ENCODE results near the gene PLD5. TPM values are rescaled to one million over a fixed set of nuclear protein-coding genes. Genes with fewer than 3 reads are reported as not detected.
"Not testable (repeated sequence)": the region's sequence is repeated elsewhere in the genome, so short reads cannot be mapped to it uniquely, and the experiment has no call there.

Gene PLD5
- total RNA-seq, 5 donors from 2014 or later (not counting 1 experiment from before 2014, with no cell fraction given): not detected

- POLR2A ChIA-PET; CTCF ChIA-PET; DNase-seq; H3K4me1 ChIP-seq (ENCODE audit: control insufficient read depth in 1 of 2, extremely low read depth in 1 of 2, insufficient read depth in 2 of 2, low read length in 2 of 2); H3K4me1 Mint-ChIP-seq; H3K27ac ChIP-seq (ENCODE audit: low read length); H3K27me3 ChIP-seq (replicated peaks in 1 of 2; ENCODE audit: control insufficient read depth in 2 of 2, extremely low read depth in 1 of 2, insufficient read depth in 2 of 2, low read length in 1 of 2); H3K4me3 ChIP-seq (ENCODE audit: control insufficient read depth in 1 of 2, extremely low read depth in 1 of 2, low read length in 1 of 2); H3K27ac Mint-ChIP-seq; H3K36me3 Mint-ChIP-seq; ATAC-seq (replicated peaks in 1 of 4); H3K9me3 Mint-ChIP-seq; H3K4me3 Mint-ChIP-seq; H3K36me3 ChIP-seq (ENCODE audit: control insufficient read depth in 2 of 2, extremely low read depth in 1 of 2, insufficient read depth in 1 of 2, low read length in 1 of 2); H3K9me3 ChIP-seq; H3K27me3 Mint-ChIP-seq: not testable (repeated sequence)
- 60% methylated on average over 1 of the region's 1 CpG for WGBS (ENCODE audit: insufficient coverage)
Observed at GRCh38 chr1:242293781-242294180, 230.7 kb downstream of the PLD5 start.

GRCh38 chr1:242288067-242288466 lies 236.4 kb downstream of the PLD5 start:
- H3K27ac Mint-ChIP-seq; H3K4me1 Mint-ChIP-seq; H3K36me3 Mint-ChIP-seq; H3K27me3 Mint-ChIP-seq; H3K27me3 ChIP-seq (replicated peaks in 1 of 2; ENCODE audit: control insufficient read depth in 2 of 2, extremely low read depth in 1 of 2, insufficient read depth in 2 of 2, low read length in 1 of 2); CTCF ChIA-PET; H3K9me3 ChIP-seq; ATAC-seq (replicated peaks in 1 of 4); H3K4me1 ChIP-seq (ENCODE audit: control insufficient read depth in 1 of 2, extremely low read depth in 1 of 2, insufficient read depth in 2 of 2, low read length in 2 of 2); DNase-seq; POLR2A ChIA-PET; H3K4me3 ChIP-seq (ENCODE audit: control insufficient read depth in 1 of 2, extremely low read depth in 1 of 2, low read length in 1 of 2); H3K36me3 ChIP-seq (ENCODE audit: control insufficient read depth in 2 of 2, extremely low read depth in 1 of 2, insufficient read depth in 1 of 2, low read length in 1 of 2); H3K9me3 Mint-ChIP-seq; H3K4me3 Mint-ChIP-seq; H3K27ac ChIP-seq (ENCODE audit: low read length): not testable (repeated sequence)
- no CpG with 5 or more reads among the region's 3 CpGs for WGBS (ENCODE audit: insufficient coverage)

- not testable (repeated sequence) for DNase-seq
- WGBS (ENCODE audit: insufficient coverage): no CpG with 5 or more reads among the region's 5 CpGs
Observed at GRCh38 chr1:242282758-242283485, 241.6 kb downstream of the PLD5 start.

GRCh38 chr1:242278406-242278805 lies 246.1 kb downstream of the PLD5 start:
- H3K4me1 Mint-ChIP-seq; H3K4me3 Mint-ChIP-seq; CTCF ChIA-PET; H3K36me3 ChIP-seq (ENCODE audit: control insufficient read depth in 2 of 2, extremely low read depth in 1 of 2, insufficient read depth in 1 of 2, low read length in 1 of 2); H3K4me1 ChIP-seq (ENCODE audit: control insufficient read depth in 1 of 2, extremely low read depth in 1 of 2, insufficient read depth in 2 of 2, low read length in 2 of 2); DNase-seq; H3K27ac ChIP-seq (ENCODE audit: low read length); H3K27me3 Mint-ChIP-seq; H3K27ac Mint-ChIP-seq; POLR2A ChIA-PET; ATAC-seq (replicated peaks in 1 of 4); H3K4me3 ChIP-seq (ENCODE audit: control insufficient read depth in 1 of 2, extremely low read depth in 1 of 2, low read length in 1 of 2); H3K36me3 Mint-ChIP-seq; H3K9me3 Mint-ChIP-seq; H3K27me3 ChIP-seq (replicated peaks in 1 of 2; ENCODE audit: control insufficient read depth in 2 of 2, extremely low read depth in 1 of 2, insufficient read depth in 2 of 2, low read length in 1 of 2); H3K9me3 ChIP-seq: not testable (repeated sequence)
- no CpG with 5 or more reads among the region's 3 CpGs for WGBS (ENCODE audit: insufficient coverage)

More at GRCh38 chr1:242282758-242283485, 241.6 kb downstream of the PLD5 start:
- POLR2A ChIA-PET; H3K4me1 ChIP-seq (ENCODE audit: control insufficient read depth in 1 of 2, extremely low read depth in 1 of 2, insufficient read depth in 2 of 2, low read length in 2 of 2); H3K27me3 ChIP-seq (replicated peaks in 1 of 2; ENCODE audit: control insufficient read depth in 2 of 2, extremely low read depth in 1 of 2, insufficient read depth in 2 of 2, low read length in 1 of 2); CTCF ChIA-PET; ATAC-seq (replicated peaks in 1 of 4); H3K27me3 Mint-ChIP-seq; H3K27ac ChIP-seq (ENCODE audit: low read length); H3K9me3 Mint-ChIP-seq; H3K36me3 ChIP-seq (ENCODE audit: control insufficient read depth in 2 of 2, extremely low read depth in 1 of 2, insufficient read depth in 1 of 2, low read length in 1 of 2); H3K4me1 Mint-ChIP-seq; H3K27ac Mint-ChIP-seq; H3K9me3 ChIP-seq; H3K4me3 ChIP-seq (ENCODE audit: control insufficient read depth in 1 of 2, extremely low read depth in 1 of 2, low read length in 1 of 2); H3K4me3 Mint-ChIP-seq; H3K36me3 Mint-ChIP-seq: not testable (repeated sequence)

- H3K9me3 Mint-ChIP-seq; H3K4me1 Mint-ChIP-seq; H3K4me3 Mint-ChIP-seq; POLR2A ChIA-PET; H3K27me3 Mint-ChIP-seq; H3K27ac Mint-ChIP-seq; H3K36me3 ChIP-seq (ENCODE audit: control insufficient read depth in 2 of 2, extremely low read depth in 1 of 2, insufficient read depth in 1 of 2, low read length in 1 of 2); H3K27me3 ChIP-seq (replicated peaks in 1 of 2; ENCODE audit: control insufficient read depth in 2 of 2, extremely low read depth in 1 of 2, insufficient read depth in 2 of 2, low read length in 1 of 2); DNase-seq; ATAC-seq (replicated peaks in 1 of 4); H3K4me3 ChIP-seq (ENCODE audit: control insufficient read depth in 1 of 2, extremely low read depth in 1 of 2, low read length in 1 of 2); H3K4me1 ChIP-seq (ENCODE audit: control insufficient read depth in 1 of 2, extremely low read depth in 1 of 2, insufficient read depth in 2 of 2, low read length in 2 of 2); CTCF ChIA-PET; H3K27ac ChIP-seq (ENCODE audit: low read length); H3K36me3 Mint-ChIP-seq; H3K9me3 ChIP-seq: not testable (repeated sequence)
- 100% methylated on average over 2 of the region's 6 CpGs for WGBS (ENCODE audit: insufficient coverage)
Observed at GRCh38 chr1:242276769-242277168, 247.7 kb downstream of the PLD5 start.

GRCh38 chr1:242267004-242267403 lies 257.5 kb downstream of the PLD5 start:
- POLR2A ChIA-PET; H3K27me3 ChIP-seq (replicated peaks in 1 of 2; ENCODE audit: control insufficient read depth in 2 of 2, extremely low read depth in 1 of 2, insufficient read depth in 2 of 2, low read length in 1 of 2): not testable (repeated sequence)

GRCh38 chr1:242264419-242264818 lies 260.1 kb downstream of the PLD5 start:
- H3K27me3 ChIP-seq (replicated peaks in 1 of 2; ENCODE audit: control insufficient read depth in 2 of 2, extremely low read depth in 1 of 2, insufficient read depth in 2 of 2, low read length in 1 of 2); H3K27ac ChIP-seq (ENCODE audit: low read length); CTCF ChIA-PET; H3K27me3 Mint-ChIP-seq; H3K4me1 ChIP-seq (ENCODE audit: control insufficient read depth in 1 of 2, extremely low read depth in 1 of 2, insufficient read depth in 2 of 2, low read length in 2 of 2); POLR2A ChIA-PET; H3K4me1 Mint-ChIP-seq; H3K36me3 Mint-ChIP-seq; H3K4me3 ChIP-seq (ENCODE audit: control insufficient read depth in 1 of 2, extremely low read depth in 1 of 2, low read length in 1 of 2); H3K27ac Mint-ChIP-seq; H3K9me3 ChIP-seq; H3K36me3 ChIP-seq (ENCODE audit: control insufficient read depth in 2 of 2, extremely low read depth in 1 of 2, insufficient read depth in 1 of 2, low read length in 1 of 2); H3K4me3 Mint-ChIP-seq; DNase-seq; ATAC-seq (replicated peaks in 1 of 4); H3K9me3 Mint-ChIP-seq: not testable (repeated sequence)
- WGBS (ENCODE audit: insufficient coverage): no CpG with 5 or more reads among the region's 7 CpGs

More at GRCh38 chr1:242267004-242267403, 257.5 kb downstream of the PLD5 start:
- ATAC-seq (replicated peaks in 1 of 4); DNase-seq; H3K4me3 ChIP-seq (ENCODE audit: control insufficient read depth in 1 of 2, extremely low read depth in 1 of 2, low read length in 1 of 2); CTCF ChIA-PET; H3K4me1 ChIP-seq (ENCODE audit: control insufficient read depth in 1 of 2, extremely low read depth in 1 of 2, insufficient read depth in 2 of 2, low read length in 2 of 2); H3K9me3 ChIP-seq; H3K4me3 Mint-ChIP-seq; H3K36me3 ChIP-seq (ENCODE audit: control insufficient read depth in 2 of 2, extremely low read depth in 1 of 2, insufficient read depth in 1 of 2, low read length in 1 of 2); H3K9me3 Mint-ChIP-seq; H3K27ac ChIP-seq (ENCODE audit: low read length); H3K36me3 Mint-ChIP-seq; H3K27me3 Mint-ChIP-seq; H3K27ac Mint-ChIP-seq; H3K4me1 Mint-ChIP-seq: not testable (repeated sequence)
- no CpG with 5 or more reads among the region's 2 CpGs for WGBS (ENCODE audit: insufficient coverage)

Measured in T-cell (primary cell).